ENCODE measurements around the gene PIK3AP1.
"Not testable (repeated sequence)": the region's sequence is repeated elsewhere in the genome, so short reads cannot be mapped to it uniquely, and the experiment has no call there.

PIK3AP1 gene, protein sequence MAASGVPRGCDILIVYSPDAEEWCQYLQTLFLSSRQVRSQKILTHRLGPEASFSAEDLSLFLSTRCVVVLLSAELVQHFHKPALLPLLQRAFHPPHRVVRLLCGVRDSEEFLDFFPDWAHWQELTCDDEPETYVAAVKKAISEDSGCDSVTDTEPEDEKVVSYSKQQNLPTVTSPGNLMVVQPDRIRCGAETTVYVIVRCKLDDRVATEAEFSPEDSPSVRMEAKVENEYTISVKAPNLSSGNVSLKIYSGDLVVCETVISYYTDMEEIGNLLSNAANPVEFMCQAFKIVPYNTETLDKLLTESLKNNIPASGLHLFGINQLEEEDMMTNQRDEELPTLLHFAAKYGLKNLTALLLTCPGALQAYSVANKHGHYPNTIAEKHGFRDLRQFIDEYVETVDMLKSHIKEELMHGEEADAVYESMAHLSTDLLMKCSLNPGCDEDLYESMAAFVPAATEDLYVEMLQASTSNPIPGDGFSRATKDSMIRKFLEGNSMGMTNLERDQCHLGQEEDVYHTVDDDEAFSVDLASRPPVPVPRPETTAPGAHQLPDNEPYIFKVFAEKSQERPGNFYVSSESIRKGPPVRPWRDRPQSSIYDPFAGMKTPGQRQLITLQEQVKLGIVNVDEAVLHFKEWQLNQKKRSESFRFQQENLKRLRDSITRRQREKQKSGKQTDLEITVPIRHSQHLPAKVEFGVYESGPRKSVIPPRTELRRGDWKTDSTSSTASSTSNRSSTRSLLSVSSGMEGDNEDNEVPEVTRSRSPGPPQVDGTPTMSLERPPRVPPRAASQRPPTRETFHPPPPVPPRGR

DNA sequence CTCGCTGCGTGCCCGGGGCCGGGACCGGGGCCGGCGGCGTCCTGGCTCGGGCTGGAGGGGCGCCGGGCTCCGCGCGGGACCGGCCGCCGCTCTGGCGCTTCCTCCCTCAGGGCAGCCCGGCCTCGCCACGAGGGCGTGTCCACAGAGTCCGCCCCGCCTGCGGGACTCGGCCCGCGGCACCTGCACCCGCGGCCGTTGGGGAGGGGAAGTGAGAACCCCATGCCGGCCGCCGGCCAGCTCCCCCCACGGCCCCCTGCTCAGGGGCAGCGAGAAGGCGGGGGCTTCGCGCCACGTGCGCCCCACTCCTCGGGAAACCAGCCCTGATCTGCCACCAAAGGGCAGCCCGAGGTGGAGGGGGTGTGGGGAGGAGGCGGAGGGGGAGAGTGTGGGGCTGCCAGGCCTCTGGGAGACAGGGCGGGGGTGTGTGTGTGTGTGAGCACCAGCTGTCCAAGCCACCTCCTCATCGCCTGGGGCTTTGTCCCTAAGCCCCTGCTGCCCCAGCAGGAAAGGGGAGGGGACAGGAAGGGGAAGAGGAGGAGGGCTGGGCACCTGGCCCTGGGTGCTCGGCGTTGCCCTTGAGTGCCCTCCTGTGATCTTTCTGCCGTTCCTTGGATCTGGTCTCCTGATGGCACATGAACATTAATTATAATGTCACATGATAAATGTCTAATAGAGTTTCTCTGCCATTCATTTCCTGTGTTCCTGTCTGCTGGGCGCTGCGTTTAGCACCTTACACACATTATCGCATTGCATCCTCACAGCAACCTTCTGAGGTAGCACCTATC, at the start of gene PIK3AP1:
Gene PIK3AP1 (minus strand): TSS at position 93 of the 785 bp plus-strand sequence. CDS start 120 bp downstream, outside the sequence.
- DNase-seq = no peak

DNA sequence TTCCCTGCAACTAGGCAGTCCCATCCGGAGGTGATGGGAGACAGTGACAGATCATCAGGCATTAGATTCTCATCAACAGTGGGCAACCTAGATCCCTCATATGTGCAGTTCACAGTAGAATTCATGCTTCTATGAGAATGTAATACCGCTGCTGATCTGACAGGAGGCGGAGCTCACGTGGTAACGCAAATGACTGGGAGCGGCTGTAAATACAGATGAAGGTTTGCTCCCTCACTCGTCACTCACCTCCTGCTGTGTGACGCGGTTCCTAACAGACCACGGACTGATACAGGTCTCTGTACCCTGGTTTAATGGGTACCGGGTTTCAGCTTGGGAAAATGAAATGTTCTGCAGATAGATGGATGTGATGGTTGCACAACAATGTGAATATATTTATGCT, 47.8 kb upstream of the PIK3AP1 start:
- no peak for DNase-seq

DNA sequence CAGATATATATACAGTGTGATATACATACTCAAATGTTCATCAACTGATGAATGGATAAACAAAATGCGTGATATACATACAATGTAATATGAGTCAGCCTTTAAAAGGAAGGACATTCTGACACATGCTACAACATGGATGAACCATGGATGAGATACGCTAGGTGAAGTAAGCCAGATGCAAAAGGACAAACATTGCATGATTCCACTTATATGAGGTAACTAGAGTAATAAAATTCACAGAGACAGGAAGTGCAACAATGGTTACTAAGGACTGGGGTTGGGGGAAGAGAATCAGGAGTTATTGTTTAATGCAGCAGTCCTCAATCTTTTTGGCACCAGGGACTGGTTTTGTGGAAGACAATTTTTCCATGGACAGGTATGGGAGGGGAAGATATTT, 47.3 kb upstream of the PIK3AP1 start:
- DNase-seq = no peak

DNA sequence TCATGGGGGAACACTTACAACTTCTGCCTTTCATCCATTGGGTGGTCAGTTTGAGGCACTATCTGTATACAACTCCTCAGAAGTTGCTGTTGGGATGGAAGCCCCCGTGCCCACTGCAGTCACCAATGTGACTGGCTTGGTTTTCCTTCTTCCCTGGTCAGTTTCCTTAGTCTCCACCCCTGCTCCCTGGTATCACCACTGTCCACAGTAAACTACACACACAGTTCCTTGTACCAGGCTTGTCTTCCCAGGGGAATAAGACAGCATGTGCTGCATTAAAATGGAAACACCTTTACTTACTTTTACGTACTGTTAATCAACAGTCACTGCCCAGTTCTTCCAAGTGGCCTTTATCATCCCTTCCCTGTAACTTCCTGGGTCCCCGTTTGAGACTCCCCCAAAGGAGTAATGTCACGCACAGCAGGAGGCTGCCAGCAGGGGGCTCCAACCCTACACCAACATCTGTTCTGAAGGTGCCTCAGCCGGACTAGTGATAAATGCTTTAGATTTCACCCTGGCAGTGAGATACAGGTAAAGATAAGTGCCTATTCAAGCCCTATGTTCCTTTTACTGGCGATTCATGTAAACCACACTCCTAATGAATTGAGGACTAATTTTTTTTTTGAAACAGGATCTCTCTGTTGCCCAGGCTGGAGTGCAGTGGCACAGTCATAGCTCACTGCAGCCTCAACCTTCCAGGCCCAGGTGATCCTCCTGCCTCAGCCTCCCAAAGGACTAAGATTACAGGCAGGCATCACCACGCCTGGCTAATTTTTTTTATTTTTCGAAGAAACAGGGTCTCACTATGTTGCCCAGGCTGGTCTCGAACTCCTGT, 45.3 kb upstream of the PIK3AP1 start:
- no peak for DNase-seq

DNA sequence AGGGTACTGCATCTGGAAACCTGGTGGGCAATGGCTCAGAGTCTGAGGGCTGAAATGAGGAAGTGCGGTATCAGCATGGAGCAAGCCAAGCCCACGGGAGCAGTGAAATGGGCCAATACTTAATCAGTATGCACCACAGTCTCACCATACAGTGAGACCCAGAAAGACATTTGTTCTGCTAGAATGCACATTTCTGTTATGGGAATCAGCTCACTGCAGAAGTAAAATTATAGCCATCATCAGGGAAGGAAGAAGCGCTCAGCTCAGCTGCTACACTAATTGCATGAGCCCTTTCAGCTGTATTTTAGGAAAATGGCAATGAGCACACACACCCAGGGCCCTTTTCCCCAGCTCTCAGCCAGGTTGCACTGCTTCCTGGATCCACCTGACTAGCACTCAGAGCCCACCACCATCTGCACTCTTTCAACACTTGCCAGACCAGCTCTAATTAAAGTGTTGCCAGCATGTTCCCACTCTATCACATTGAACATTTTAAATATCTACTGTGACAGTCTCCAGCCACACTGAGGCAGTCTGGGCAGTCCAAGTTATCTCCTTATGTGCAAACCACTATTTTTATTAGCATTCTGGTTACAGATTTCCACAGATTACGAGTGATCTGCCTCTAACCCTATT, 44.2 kb upstream of the PIK3AP1 start:
- no peak for DNase-seq

DNA sequence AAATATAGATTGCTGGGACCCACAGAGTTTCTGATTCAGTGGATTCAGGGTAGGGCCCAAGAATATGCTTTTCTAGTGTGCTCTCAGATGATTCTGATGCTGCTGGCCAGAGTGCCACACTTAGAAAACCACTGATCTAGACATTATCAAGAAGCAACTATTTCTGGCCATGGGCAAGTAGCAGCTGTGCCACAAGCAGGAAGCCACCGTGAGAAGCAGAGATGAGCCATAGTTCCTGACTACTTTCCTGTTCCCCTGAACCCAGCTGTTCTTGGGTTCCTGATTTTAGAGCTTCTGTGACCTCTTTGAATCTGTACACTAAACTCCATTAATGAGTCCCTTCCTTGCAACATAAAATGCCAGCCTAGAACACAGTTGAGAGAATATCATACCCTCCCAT, 38.1 kb upstream of the PIK3AP1 start:
- DNase-seq = peak; percentile 76

DNA sequence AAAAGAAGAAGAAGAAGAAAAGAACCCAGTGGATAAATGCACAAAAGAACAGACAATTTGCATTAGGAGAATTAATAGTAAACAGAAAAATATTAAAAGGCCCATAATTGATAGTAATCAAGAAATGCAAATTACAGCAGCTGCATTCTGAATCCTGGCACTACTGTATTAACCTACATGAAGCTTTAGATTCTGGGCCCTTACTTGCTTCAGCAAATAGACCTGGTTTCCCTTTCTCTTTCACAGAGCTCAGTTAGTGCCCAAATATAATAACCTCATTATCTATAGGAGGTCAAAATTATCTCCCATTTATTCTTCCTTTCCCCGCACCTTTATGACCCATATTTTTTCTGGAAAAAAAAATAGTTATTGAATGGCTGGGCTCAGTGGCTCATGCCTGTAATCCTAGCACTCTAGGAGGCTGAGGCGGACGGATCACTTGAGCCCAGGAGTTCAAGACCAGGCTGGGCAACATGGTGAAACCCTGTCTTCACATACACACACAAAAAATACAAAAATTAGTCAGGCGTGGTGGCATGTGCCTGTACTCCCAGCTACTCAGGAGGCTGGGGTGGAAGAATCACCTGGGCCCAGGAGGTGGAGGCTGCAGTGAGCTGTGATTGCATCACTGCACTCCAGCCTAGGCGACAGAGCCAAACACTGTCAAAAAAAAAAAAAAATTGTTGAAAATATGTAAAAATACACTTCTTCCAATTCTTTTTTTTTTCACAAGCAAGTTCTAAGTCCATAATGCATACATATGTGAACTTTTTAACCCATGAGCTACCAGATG, 36.0 kb upstream of the PIK3AP1 start:
- DNase-seq = no peak

DNA sequence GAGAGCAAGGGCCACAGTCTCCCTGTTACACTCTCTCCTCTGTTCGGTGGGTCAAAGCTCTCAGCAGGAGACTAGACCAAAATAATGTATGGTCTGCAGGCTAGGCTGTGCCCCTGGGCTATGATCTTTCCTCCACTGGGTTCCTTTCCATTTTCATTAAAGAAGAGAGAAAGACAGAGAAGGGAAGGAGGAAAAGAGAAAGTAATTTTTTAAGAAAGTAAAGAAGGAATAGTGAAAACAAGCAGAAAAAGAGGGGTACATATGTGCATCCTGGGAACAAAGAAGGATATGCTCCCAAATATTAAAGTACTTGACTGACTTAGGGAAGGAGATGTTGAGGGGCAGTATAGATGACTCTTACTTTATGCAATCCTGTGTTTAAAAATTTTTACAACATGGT, 33.6 kb upstream of the PIK3AP1 start:
- no peak for DNase-seq

DNA sequence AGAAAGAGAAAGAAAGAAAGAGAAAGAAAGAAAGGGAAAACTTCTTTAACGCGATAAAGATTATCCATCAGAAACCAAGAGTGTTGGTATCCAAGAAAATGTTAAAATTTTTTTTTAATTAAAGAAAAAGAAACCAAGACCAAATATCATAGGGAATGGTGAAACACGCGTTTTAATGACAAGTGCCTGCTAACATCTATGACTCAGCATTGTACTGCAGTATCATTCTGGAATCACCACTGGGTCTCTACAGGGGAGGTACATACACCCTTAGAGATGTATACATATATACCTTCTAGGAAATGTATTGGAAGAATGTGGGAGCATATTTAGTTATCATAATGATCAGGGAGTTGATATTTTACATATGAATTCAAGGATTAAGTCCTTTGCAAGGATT, 32.1 kb upstream of the PIK3AP1 start:
- DNase-seq = no peak

DNA sequence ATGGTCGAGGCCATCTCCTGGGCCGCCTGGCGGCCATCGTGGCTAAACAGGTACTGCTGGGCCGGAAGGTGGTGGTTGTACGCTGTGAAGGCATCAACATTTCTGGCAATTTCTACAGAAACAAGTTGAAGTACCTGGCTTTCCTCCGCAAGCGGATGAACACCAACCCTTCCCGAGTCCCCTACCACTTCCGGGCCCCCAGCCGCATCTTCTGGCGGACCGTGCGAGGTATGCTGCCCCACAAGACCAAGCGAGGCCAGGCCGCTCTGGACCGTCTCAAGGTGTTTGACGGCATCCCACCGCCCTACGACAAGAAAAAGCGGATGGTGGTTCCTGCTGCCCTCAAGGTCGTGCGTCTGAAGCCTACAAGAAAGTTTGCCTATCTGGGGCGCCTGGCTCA, 30.0 kb upstream of the PIK3AP1 start:
- not testable (repeated sequence) for DNase-seq

DNA sequence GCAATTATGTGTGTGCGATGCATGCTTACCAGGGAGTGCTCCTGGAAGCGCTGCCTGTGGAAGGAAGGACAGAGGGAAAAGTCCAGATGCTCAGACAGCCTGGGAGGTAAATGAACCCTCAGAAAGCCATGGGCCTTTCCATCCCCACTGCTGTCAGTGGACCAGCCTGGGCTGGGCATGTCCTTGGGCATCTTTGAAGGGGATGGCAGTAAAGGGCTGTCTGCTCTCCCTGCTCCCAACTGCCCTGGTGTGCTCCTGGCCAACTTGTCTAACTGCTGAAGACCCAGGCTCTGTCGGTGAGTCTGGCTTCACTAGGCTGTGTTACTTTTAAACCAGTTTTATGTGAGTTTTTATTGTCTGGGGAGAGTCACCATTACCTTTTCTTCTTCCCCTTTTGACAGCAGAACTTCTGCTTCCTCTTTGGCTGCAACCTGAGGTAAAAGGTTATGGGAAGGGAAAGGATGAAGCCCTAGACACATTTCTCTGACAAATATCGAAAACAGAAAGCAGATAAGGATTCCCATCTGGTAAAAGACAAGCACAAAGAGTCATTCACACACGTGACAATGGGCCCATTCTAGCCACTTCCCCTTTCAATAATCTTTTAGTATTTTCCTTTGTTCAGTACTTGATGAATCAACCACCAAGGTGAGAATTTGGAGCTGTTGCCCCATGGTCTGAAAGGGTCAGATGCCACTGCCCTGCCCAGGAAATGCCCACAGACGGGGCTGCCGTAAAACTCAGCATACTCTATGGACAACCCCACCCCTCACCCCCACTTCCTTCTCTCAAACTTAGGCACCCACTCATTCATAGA, 27.6 kb upstream of the PIK3AP1 start:
- DNase-seq = peak; percentile 54

DNA sequence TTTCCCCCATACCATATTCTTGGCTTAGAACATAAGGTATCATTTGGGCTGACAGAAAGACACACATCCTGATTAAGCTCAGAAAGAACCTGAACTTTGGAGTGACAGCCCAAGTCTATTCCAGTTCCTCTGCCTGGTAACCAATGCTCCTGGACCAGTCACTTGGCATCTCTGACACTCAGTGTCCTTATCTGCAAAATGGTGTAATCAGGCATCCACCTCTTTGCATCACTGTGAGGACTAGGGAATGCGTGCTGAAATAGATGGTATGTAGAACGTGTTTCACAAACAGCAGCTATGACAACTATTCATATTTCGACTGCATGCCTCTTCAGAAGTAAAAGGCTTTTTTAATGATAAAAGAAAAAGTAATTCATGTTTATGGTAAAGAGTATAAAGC, 26.2 kb upstream of the PIK3AP1 start:
- no peak for DNase-seq

DNA sequence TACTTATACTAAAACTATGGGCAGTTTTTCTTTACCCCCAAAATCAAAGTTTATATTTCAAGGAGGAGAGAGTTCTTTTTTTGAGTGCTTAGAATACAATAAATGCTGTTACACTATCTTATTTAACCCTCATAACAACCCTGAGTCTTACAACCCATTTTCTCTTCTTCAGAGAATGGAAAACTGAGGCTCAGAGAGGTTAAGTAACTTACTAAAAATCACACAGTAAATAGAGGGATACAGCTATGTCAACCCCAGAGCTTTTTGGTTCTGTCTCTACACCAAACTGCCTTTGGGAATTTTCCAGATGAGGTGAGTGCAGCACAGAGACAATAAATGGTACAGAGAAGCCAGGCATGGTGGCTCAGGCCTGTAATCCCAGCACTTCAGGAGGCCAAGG, 25.6 kb upstream of the PIK3AP1 start:
- DNase-seq = no peak

DNA sequence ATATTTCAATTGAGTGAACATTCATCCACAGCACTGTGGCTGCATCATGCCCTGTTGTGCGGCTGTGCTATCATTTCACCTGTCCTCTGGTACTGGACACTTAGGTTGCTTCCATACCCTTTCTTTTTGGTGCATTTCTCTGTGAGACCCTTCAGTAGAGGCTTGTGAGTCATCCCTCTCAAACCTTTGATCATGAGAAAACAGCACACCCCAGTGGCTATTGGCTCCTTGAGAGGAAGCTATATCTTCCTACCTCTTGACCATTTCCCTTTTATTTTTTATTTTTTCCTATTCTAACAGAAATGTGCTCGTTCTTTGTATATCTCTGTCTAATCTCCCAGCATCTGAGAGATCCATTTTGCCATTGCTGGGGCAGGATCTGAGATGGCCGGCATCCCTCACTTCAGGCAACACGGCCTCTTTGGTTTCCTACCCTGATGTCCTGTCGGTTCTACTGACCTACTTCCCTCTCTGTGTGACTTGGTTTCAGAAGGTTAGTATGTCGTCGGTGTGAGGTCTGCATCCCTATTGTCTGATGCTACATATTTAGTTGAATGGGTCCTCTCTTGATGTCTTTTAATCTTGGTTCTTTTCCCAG, 23.8 kb upstream of the PIK3AP1 start:
- DNase-seq = no peak

DNA sequence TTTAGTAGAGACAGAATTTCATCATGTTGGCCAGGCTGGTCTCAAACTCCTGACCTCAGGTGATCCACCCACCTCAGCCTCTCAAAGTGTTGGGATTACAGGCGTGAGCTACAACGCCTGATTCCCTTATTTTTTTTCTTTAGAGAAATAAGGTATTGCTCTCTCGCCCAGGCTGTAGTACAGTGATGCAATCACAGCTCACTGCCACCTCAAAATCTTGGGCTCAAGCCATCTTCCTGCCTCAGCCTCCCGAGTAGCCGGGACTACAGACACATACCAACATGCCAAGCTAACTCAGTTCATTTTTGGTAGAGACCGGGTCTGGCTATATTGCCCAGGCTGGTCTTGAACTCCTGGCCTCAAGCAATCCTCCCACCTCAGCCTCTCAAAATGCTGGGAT, 21.2 kb upstream of the PIK3AP1 start:
- DNase-seq = not testable (repeated sequence)

DNA sequence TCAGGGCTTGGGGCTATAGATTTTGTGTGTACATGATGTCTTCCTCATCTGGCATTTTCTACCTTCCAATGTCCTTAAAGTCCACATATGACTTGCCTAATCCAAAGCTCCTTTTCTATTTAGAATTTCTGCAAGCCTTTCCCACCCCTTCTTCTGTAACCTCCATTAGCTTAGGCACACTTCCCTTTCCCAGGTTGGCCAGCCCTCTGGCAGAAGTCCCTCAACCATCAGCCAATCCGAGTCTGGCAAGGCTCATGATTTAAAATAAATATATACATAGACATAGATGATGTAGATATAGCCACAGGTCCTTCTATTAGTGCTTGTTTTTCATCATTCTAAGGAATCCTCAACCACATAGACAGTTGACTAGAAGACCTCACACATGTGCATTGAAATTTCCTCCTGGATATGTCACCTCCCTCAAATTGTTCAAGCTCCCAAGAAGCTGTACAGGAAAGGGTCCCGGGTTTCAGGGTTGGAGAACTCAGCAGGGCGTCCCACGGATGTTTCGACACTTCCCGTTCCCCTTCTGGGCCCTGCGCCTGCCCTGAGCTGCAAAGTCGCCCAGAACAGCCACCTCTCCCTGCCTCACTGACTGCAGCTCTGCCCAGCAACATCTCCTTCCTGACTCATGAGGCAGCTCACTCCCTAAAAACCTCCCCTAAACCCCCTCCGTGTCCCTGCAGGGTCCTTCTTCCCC, 20.4 kb upstream of the PIK3AP1 start:
- DNase-seq = peak; percentile 78

DNA sequence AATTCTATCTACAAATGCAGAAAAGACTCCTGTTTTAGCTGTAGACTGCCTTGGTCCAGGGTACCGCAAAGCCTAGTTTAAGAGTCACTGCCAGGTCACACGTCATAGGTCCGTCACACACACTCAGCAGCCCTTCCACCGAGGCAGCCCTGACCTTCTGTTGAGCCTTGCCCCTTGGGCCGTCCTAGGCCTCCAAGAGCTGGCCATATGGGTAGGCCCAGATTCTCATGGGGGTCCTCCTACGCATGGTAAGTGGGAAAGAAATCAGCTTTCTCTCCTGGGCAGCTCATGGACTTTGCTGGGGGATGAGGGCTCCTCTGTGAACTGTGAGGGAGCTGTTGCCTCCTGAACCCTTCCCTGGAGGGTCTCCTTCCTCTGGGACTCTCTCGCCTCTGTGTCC, 19.8 kb upstream of the PIK3AP1 start:
- no peak for DNase-seq

DNA sequence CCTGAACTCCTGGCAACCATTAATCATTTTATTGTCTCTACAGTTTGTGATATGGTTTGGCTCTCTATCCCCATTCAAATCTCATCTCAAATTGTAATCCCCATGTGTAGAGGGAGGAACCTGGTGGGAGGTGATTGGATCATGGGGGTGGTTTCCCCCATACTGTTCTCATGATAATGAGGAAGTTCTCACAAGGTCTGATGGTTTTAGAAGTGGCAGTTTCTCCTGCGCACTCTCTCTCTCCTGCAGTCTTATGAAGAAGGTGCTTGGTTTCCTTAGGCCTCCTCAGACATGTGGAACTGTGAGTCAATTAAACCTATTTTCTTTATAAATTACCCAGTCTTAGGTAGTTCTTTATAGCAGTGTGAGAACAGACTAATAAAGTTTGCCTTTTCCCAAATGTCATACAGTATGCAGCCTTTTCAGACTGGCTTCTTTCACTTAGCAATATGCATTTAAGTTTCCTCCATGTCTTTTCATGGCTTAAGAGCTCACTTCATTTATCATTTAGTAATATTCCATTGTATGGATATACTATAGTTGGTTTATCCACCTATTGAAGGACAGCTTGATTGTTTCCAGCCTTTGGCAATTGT, 17.1 kb upstream of the PIK3AP1 start:
- DNase-seq = peak; percentile 35

DNA sequence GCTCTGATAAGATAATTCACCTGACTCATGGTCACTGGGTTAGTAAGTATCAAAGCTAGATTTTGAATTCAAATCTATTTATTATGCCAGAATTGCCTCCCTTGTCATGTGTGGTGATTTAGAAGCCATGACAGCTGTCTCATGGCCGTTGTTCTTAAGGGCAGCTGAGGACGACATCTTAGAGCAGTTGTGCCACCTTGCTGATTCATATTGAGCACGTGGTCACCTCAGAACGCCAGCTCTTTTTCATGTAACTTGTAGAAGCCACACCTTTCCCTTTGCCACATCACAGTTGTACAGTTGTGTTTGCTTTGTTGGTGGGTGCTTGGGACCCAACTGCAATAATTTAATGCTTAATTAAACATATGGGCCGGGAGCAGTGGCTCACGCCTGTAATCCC, 4.3 kb upstream of the PIK3AP1 start:
- DNase-seq = no peak
